ENCODE data around the gene DNMBP.

Gene DNMBP

DNA sequence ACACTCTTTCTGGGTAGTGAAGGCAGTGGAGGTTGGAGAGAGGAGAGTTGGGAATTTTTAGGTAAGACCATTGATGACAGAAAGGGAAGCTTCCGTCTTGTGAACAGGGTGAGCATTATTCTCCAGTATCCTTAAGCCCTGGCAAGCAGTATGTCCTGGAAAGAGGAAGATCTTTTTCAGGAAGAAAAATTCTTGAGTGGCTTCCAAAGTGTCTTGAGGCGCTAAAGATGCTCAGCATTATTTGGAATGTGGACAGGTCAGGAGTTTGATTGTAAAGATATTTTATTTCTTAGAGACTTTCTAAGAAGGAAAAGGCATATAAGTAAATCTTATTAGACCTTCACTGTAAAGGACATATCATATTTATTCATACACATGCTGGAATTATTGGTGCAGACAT lies 173.0 kb downstream of the DNMBP start:
- TF ChIP-seq, protein P1, sequence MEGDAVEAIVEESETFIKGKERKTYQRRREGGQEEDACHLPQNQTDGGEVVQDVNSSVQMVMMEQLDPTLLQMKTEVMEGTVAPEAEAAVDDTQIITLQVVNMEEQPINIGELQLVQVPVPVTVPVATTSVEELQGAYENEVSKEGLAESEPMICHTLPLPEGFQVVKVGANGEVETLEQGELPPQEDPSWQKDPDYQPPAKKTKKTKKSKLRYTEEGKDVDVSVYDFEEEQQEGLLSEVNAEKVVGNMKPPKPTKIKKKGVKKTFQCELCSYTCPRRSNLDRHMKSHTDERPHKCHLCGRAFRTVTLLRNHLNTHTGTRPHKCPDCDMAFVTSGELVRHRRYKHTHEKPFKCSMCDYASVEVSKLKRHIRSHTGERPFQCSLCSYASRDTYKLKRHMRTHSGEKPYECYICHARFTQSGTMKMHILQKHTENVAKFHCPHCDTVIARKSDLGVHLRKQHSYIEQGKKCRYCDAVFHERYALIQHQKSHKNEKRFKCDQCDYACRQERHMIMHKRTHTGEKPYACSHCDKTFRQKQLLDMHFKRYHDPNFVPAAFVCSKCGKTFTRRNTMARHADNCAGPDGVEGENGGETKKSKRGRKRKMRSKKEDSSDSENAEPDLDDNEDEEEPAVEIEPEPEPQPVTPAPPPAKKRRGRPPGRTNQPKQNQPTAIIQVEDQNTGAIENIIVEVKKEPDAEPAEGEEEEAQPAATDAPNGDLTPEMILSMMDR (IDR thresholded peaks at IDR 0.05; ENCODE audit: borderline replicate concordance, insufficient read depth, low read depth, low read length) = no peak
- H3K4me3 ChIP-seq (ENCODE audit: low read depth, low read length) = no peak overlapping the region

GRCh38 chr10:99835947-99836346 lies 173.8 kb downstream of the DNMBP start:
- H3K4me3 ChIP-seq (ENCODE audit: low read depth, low read length) = no peak overlapping the region
- TF ChIP-seq, protein P1 (IDR thresholded peaks at IDR 0.05; ENCODE audit: borderline replicate concordance, insufficient read depth, low read depth, low read length) = no peak

- H3K4me3 ChIP-seq (ENCODE audit: low read depth, low read length) = no peak overlapping the region
- TF ChIP-seq, protein P1 (IDR thresholded peaks at IDR 0.05; ENCODE audit: borderline replicate concordance, insufficient read depth, low read depth, low read length) = no peak
Measured at GRCh38 chr10:99834410-99834809, 175.3 kb downstream of the DNMBP start.

DNA sequence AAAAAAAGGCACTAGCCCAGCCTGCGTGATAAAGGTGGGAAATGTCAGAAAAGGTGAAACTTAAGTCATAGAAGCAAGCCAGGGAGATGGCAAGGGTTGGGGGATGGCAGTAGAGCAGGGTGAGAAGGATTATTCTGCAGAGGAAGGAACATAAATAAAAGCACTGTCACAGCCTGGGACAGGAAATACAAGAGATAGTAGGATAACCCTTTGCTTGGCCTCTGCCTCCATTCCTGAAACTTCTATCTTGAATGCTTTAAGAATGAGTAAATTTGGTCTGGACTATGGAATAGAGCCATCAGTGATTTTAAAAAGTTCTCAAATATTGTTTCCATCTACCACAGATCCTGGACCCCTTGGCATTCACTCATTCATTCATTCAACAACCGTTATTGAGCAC lies 177.3 kb downstream of the DNMBP start:
- TF ChIP-seq, protein P1 (IDR thresholded peaks at IDR 0.05; ENCODE audit: borderline replicate concordance, insufficient read depth, low read depth, low read length) = no peak
- H3K4me3 ChIP-seq (ENCODE audit: low read depth, low read length) = no peak overlapping the region

DNA sequence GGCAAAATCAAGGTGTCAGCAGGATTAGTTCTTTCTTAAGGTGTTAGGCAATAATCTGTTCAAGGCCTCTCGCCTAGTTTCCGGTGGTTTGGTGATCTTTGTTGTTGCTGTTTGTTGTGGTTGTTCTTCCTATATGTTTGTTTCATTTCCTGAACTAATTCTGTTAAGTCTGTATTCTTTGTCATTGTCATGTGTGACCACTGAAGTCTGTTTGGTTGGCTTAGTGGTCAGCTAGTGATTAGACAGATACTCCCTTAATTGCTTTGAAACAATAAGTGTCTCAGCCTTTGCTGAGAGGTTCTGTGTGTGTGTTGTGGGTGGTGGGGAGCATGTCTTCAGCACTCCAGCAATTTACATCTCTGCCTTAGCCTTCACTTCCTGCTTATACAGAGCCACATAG lies 181.3 kb downstream of the DNMBP start:
- H3K4me3 ChIP-seq (ENCODE audit: low read depth, low read length) = no peak overlapping the region

DNA sequence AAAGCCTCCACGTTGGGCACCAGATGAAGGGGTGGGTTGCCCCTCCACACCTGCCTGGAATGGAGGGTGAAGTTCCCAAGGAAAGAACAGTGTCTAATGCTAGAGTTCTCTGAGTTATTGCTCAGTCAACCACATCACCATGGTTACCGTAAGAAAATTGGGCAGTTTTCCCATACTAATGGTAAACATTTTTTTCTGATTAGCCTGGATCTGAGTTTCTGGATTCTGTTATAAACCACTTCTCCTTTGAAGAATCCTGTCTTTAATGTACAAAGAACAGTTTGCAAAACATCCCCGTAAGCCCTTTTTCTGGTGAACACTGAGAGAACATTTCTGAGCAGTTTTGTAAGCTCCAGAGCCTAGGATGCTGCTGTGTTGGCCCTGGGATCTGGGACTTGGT lies 181.8 kb downstream of the DNMBP start:
- TF ChIP-seq, protein P1 (IDR thresholded peaks at IDR 0.05; ENCODE audit: borderline replicate concordance, insufficient read depth, low read depth, low read length) = no peak
- no peak overlapping the region for H3K4me3 ChIP-seq (ENCODE audit: low read depth, low read length)

More for the DNA sequence above, 181.3 kb downstream of the DNMBP start:
- TF ChIP-seq, protein P1 (IDR thresholded peaks at IDR 0.05; ENCODE audit: borderline replicate concordance, insufficient read depth, low read depth, low read length) = no peak
